DOHH2 (cell line): Measurements from ENCODE around the gene NMD3.

Experiments used
- EZH2phosphoT487 ChIP-seq: fragments of 200-600 bp; sonication (generic); IDR thresholded peaks from 2 replicates; pipeline ENCODE4 v1.6.1; 2017; ENCODE audit warnings: borderline replicate concordance, mild to moderate bottlenecking, antibody characterized with exemption, low read length, moderate library complexity, mixed read lengths
- TF ChIP-seq, protein P1 (sequence below): fragments of 200-600 bp; sonication (generic); IDR thresholded peaks from one replicate; pipeline ENCODE4 v1.5.1; 2014; ENCODE audit warnings: antibody characterized with exemption, mild to moderate bottlenecking, low read depth, low read length; ENCODE audit not compliant: poor library complexity, severe bottlenecking

- TF ChIP-seq, protein P1, sequence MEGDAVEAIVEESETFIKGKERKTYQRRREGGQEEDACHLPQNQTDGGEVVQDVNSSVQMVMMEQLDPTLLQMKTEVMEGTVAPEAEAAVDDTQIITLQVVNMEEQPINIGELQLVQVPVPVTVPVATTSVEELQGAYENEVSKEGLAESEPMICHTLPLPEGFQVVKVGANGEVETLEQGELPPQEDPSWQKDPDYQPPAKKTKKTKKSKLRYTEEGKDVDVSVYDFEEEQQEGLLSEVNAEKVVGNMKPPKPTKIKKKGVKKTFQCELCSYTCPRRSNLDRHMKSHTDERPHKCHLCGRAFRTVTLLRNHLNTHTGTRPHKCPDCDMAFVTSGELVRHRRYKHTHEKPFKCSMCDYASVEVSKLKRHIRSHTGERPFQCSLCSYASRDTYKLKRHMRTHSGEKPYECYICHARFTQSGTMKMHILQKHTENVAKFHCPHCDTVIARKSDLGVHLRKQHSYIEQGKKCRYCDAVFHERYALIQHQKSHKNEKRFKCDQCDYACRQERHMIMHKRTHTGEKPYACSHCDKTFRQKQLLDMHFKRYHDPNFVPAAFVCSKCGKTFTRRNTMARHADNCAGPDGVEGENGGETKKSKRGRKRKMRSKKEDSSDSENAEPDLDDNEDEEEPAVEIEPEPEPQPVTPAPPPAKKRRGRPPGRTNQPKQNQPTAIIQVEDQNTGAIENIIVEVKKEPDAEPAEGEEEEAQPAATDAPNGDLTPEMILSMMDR, result no peak
- TF ChIP-seq EZH2phosphoT487, result no peak
Measured at GRCh38 chr3:161219495-161219894, 1.6 kb upstream of the NMD3 start.
